Smooth muscle cell (in vitro differentiated cells): ENCODE measurements around the gene ATP6V1A. TPM values are rescaled to one million over a fixed set of nuclear protein-coding genes. Genes with fewer than 3 reads are reported as not detected.

ENCODE experiments used
- DNase-seq: peaks from one replicate; lab custom pipeline; 2025; ENCODE audit not compliant: unreplicated experiment; lab: John Stamatoyannopoulos, UW
- H2AFZ ChIP-seq: fragments of 200-600 bp; sonication (generic); 2 replicates; pipeline ENCODE4 v1.6.0; 2016; ENCODE audit warnings: antibody characterized with exemption, low read depth, mild to moderate bottlenecking
- H3F3A ChIP-seq: fragments of 200-600 bp; sonication (generic); 2 replicates; pipeline ENCODE4 v1.6.0; 2017; ENCODE audit warnings: antibody characterized with exemption, low read depth
- H3K27ac ChIP-seq: fragments of 200-600 bp; sonication (generic); 2 replicates; pipeline ENCODE4 v1.5.1; 2016; ENCODE audit warnings: low read depth, mild to moderate bottlenecking
- H3K27me3 ChIP-seq: fragments of 200-600 bp; sonication (generic); 2 replicates; pipeline ENCODE4 v1.6.1; 2016; ENCODE audit warnings: low read depth, mild to moderate bottlenecking
- H3K36me3 ChIP-seq: fragments of 200-600 bp; sonication (generic); 2 replicates; pipeline ENCODE4 v1.5.1; 2016; ENCODE audit warnings: low read depth
- H3K4me1 ChIP-seq: fragments of 200-600 bp; sonication (generic); 2 replicates; pipeline ENCODE4 v1.5.1; 2016; ENCODE audit warnings: low read depth
- H3K4me2 ChIP-seq: fragments of 200-600 bp; sonication (generic); 2 replicates; pipeline ENCODE4 v1.6.0; 2016; ENCODE audit warnings: mild to moderate bottlenecking
- H3K4me3 ChIP-seq: fragments of 200-600 bp; sonication (generic); 2 replicates; pipeline ENCODE4 v1.5.1; 2016; ENCODE audit warnings: mild to moderate bottlenecking
- H3K79me2 ChIP-seq: fragments of 200-600 bp; sonication (generic); 2 replicates; pipeline ENCODE4 v1.6.0; 2016; ENCODE audit warnings: low read depth, mild to moderate bottlenecking
- H3K9ac ChIP-seq: fragments of 200-600 bp; sonication (generic); 2 replicates; pipeline ENCODE4 v1.6.0; 2016; ENCODE audit warnings: low read depth
- H3K9me3 ChIP-seq: fragments of 200-600 bp; sonication (generic); replicated peaks from 2 replicates; pipeline ENCODE4 v1.5.1; 2016; ENCODE audit warnings: low read depth
- H4K20me1 ChIP-seq: fragments of 200-600 bp; sonication (generic); 2 replicates; pipeline ENCODE4 v1.6.0; 2016; ENCODE audit warnings: low read depth
- CTCF ChIP-seq: fragments of 200-600 bp; sonication (generic); IDR thresholded peaks from 2 replicates; pipeline ENCODE4 v1.5.1; 2017; ENCODE audit warnings: borderline replicate concordance, mild to moderate bottlenecking, antibody characterized with exemption; ENCODE audit not compliant: insufficient read depth, poor library complexity, severe bottlenecking
- WGBS: methylation state at CpG from one replicate; pipeline ENCODE4 v1.1.7; 2016; ENCODE audit warnings: low lambda C conversion rate; 5-methylcytosine and 5-hydroxymethylcytosine counted together
- polyA plus RNA-seq: library from polyadenylated mRNA; unstranded; fragments of >200 nt; fragmentation: Nextera tagmentation; extraction: Ambion mirVana; gene quantifications from 2 replicates; pipeline ENCODE4 v1.2.1, GENCODE V29; 2016
- total RNA-seq: library from RNA; depleted of rRNA; stranded (reverse); fragments of >200 nt; gene quantifications from 2 replicates; pipeline ENCODE4 v1.2.3, GENCODE V29; 2014

The ATP6V1A gene
- total and polyA plus RNA-seq, 2 experiments from 2014 or later = 38.7 to 41.7 TPM

- no peak overlapping the region for H3K9ac ChIP-seq
- H3K4me3 ChIP-seq = peak overlapping the region; percentile 5
- H3F3A ChIP-seq = no peaks in the 10 kb centered on the region
- no peaks in the 10 kb centered on the region for H3K36me3 ChIP-seq
- no peak overlapping the region for H2AFZ ChIP-seq
- DNase-seq = no peak
- 89% methylated on average over 7 of the region's 7 CpGs for WGBS
- peaks cover 23% of the 10 kb centered on the region for H3K4me1 ChIP-seq
- TF ChIP-seq CTCF = no peak
- H3K4me2 ChIP-seq = peak overlapping the region; percentile 94
- H3K27ac ChIP-seq = no peak overlapping the region
- peaks cover 80% of the 10 kb centered on the region for H3K79me2 ChIP-seq
- no peaks in the 10 kb centered on the region for H3K27me3 ChIP-seq
- H3K9me3 ChIP-seq = no peaks in the 10 kb centered on the region
- H4K20me1 ChIP-seq = peaks cover 67% of the 10 kb centered on the region
Measured at GRCh38 chr3:113743006-113743630, 3.7 kb upstream of the ATP6V1A start.

GRCh38 chr3:113744941-113745755 lies 1.7 kb upstream of the ATP6V1A start:
- peak; percentile 43 for TF ChIP-seq CTCF
- H3K79me2 ChIP-seq = peaks cover 80% of the 10 kb centered on the region
- H3K27ac ChIP-seq = peak overlapping the region; percentile 100

GRCh38 chr3:113745756-113746547 lies 883 bp upstream of the ATP6V1A start, which contains the start of gene NAA50:
TSS of gene NAA50 (minus strand) at chr3:113746249. CDS start at chr3:113745949, 300 bp downstream.
- under 1% methylated on average over 71 of the region's 72 CpGs for WGBS
- H3K4me1 ChIP-seq = peaks cover 28% of the 10 kb centered on the region
- H3K27ac ChIP-seq = peak within 1 kb of the TSS; percentile 100
- H3K9ac ChIP-seq = peak within 1 kb of the TSS; percentile 99
- H3K9me3 ChIP-seq = no peaks in the 10 kb centered on the region
- H3K36me3 ChIP-seq = no peaks in the 10 kb centered on the region
- H3F3A ChIP-seq = no peaks in the 10 kb centered on the region
- H3K79me2 ChIP-seq = peaks cover 80% of the 10 kb centered on the region
- peak within 1 kb of the TSS; percentile 95 for H3K4me3 ChIP-seq
- H4K20me1 ChIP-seq = peaks cover 43% of the 10 kb centered on the region
- peak within 1 kb of the TSS; percentile 85 for H2AFZ ChIP-seq
- peak; percentile 18 for TF ChIP-seq CTCF
- peak; percentile 86 for DNase-seq
- H3K4me2 ChIP-seq = peak within 1 kb of the TSS; percentile 94
- H3K27me3 ChIP-seq = no peaks in the 10 kb centered on the region

More at GRCh38 chr3:113744941-113745755, 1.7 kb upstream of the ATP6V1A start:
- Histone ChIP-seq H3K4me3 (peak overlapping the region; percentile 95), H3K9ac (peak overlapping the region; percentile 99), H3K4me2 (peak overlapping the region; percentile 94), H3K9me3 (no peaks in the 10 kb centered on the region), H2AFZ (peak overlapping the region; percentile 84), H3F3A (no peaks in the 10 kb centered on the region), H3K27me3 (no peaks in the 10 kb centered on the region), H3K4me1 (peaks cover 28% of the 10 kb centered on the region), H3K36me3 (no peaks in the 10 kb centered on the region), H4K20me1 (peaks cover 47% of the 10 kb centered on the region)
- 2% methylated on average over 34 of the region's 35 CpGs for WGBS
- DNase-seq = peak; percentile 37
